ENCODE results near the gene ESYT3.

- TF ChIP-seq CTCF (IDR thresholded peaks at IDR 0.05 in 4 of 5, conservative IDR thresholded peaks at IDR 0.05 in 1 of 5) (no peak), POLR2A (IDR thresholded peaks at IDR 0.05) (peak in 1 of 2 donors; percentile 23)
These were observed at the start of gene ESYT3 for GRCh38 chr3:138434276-138434874.

All from gastrocnemius medialis (tissue), 4 donors.